Measurements from ENCODE around the gene STAMBPL1. TPM values are rescaled to one million over a fixed set of nuclear protein-coding genes. Genes with fewer than 3 reads are reported as not detected.

STAMBPL1 gene
- total and polyA plus RNA-seq, 2 donors (not counting 3 experiments of a cell fraction or from before 2014, with no cell fraction given): 0.70 to 1.8 TPM

GRCh38 chr10:88877298-88877697 is 2.7 kb upstream of the STAMBPL1 start:
- FAIRE-seq (no peak), DNase-seq (ENCODE audit: low read depth, low spot score) (no peak)
- no peak for TF ChIP-seq MYC (IDR thresholded peaks at IDR 0.05; ENCODE audit: low read depth, low read length)
- TF ChIP-seq GATA2 (IDR thresholded peaks at IDR 0.05; ENCODE audit: insufficient read depth, insufficient read length, low read depth, low read length): no peak
- TF ChIP-seq POLR2AphosphoS5 (IDR thresholded peaks at IDR 0.05; ENCODE audit: insufficient read depth, low read depth, low read length): no peak
- no peak for TF ChIP-seq CTCF (IDR thresholded peaks at IDR 0.05; ENCODE audit: extremely low read depth in 1 of 2, insufficient read depth in 1 of 2, low read depth in 1 of 2, low read length in 2 of 2)
- TF ChIP-seq JUN (IDR thresholded peaks at IDR 0.05; ENCODE audit: borderline replicate concordance, insufficient read depth, insufficient read length, low read depth): no peak
- Histone ChIP-seq H2AFZ (ENCODE audit: low read depth, low read length) (no peak overlapping the region), H3K9ac (replicated peaks; ENCODE audit: extremely low read depth, insufficient read depth, low read length) (no peak overlapping the region), H3K79me2 (ENCODE audit: control insufficient read depth, insufficient read depth, low read length) (no peaks in the 10 kb centered on the region), H3K27me3 (ENCODE audit: control insufficient read depth in 2 of 2, insufficient read depth in 2 of 2, low read length in 2 of 2) (peaks cover 0 to 4% of the 10 kb centered on the region in 2 experiments), H3K36me3 (ENCODE audit: control insufficient read depth in 2 of 2, extremely low read depth in 1 of 2, insufficient read depth in 2 of 2, low read length in 2 of 2) (no peaks in the 10 kb centered on the region), H3K9me1 (replicated peaks; ENCODE audit: control insufficient read depth, extremely low read depth, insufficient read depth, low read length) (no peaks in the 10 kb centered on the region), H4K20me1 (replicated peaks; ENCODE audit: control insufficient read depth, extremely low read depth, insufficient read depth, low read length) (no peaks in the 10 kb centered on the region), H3K4me2 (ENCODE audit: insufficient read depth, low read length) (no peak overlapping the region), H3K9me3 (replicated peaks; ENCODE audit: control insufficient read depth, insufficient read depth, low read length) (no peaks in the 10 kb centered on the region), H3K27ac (ENCODE audit: insufficient read depth, low read depth, low read length) (no peak overlapping the region), H3K4me1 (ENCODE audit: control insufficient read depth, extremely low read depth, insufficient read depth, low read length) (peaks cover 19% of the 10 kb centered on the region), H3K4me3 (replicated peaks in 1 of 3; ENCODE audit: insufficient read depth in 1 of 3, low read depth in 1 of 3, low read length in 3 of 3) (no peak overlapping the region)
- CTCF ChIA-PET: interaction anchor here (0.6 to 1.5 kb wide), 4 partner anchors 8 to 55 kb away, joined by 3 to 4 read pairs (median 3); no protein-coding TSS in a partner anchor
- POLR2A ChIA-PET: no interaction called here
- intact Hi-C loops (cut with micrococcal nuclease) (no loop called here), dilution Hi-C loops (cut with MboI; ENCODE audit: extremely low pct_ligation_motif_present, low sequenced_read_pairs) (no loop called here)
- no TSS peak for BruUV-seq (replicated peaks)

All from endothelial cell of umbilical vein (primary cell).